ENCODE measurements around the gene AK8.
A peak's percentile ranks its signal among the peaks of the same experiment; 100 is the strongest.
"Not testable (repeated sequence)": the region's sequence is repeated elsewhere in the genome, so short reads cannot be mapped to it uniquely, and the experiment has no call there.

Gene AK8

GRCh38 chr9:132782037-132782436, 96.0 kb downstream of the AK8 start:
- no peak for FAIRE-seq

DNA sequence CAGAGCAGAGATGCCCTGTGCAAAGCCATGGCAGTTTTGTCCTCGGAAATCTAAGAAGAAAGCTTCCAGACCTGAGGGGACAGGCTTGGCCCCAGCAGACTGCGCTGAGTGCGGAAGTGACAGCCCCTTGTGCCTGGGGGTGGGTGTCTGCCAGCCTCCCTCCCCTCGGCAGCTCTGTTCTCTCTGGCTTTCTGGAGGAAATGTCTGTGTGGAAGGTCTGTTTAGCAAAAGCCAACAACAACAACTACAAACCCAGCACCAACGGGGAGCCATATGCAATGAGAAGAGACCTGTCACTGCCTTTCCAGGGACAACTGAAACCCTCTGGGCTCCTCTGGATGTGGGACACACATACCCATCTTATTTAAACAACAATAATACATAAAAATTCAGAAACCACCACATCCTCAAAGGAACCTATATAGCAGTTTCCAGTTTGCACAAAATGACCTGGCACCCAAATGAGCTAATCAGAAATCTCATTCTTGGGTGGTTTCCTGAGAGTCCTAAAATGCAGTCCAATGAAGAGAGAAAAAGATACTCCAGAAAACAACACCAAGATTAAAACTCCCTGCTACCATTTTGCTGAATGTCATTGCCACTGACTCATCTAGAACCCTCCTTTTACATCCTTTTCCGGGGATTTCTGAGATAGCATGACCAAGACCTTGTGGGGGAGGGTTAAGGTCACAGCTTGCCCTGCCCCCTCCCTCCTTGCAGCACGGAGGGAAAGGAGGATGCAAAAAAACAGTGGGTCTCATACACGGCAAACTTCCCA, 97.7 kb downstream of the AK8 start:
- FAIRE-seq, result peak; percentile 48
- DNase-seq (ENCODE audit: extremely low spot score, insufficient read length, low read depth), result no peak

More at GRCh38 chr9:132782037-132782436, 96.0 kb downstream of the AK8 start:
- DNase-seq (ENCODE audit: extremely low spot score, insufficient read length, low read depth), result no peak

DNA sequence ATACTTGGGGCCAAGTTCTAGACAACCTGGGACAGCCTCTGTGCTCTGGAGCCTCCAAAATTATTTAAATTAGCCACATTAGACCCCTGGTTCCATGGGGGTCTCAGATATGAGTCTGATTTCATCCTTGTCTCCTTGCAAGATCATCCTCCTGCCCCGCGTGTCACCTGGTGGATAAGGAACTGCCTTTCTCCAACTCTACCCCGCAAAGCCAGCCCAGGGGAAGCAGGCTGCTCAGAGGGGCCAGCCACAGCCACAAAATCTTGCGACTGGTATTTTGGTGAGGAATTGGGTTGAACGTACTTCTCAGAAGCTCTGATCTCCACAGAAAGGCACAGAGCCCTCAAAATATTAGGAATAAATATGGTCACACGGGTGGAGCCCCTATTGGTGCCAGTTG, 101.2 kb downstream of the AK8 start:
- FAIRE-seq (no peak), DNase-seq (ENCODE audit: extremely low spot score, insufficient read length, low read depth) (no peak)

- DNase-seq (ENCODE audit: extremely low spot score, insufficient read length, low read depth) (no peak), FAIRE-seq (no peak)
These were observed 101.8 kb downstream of the AK8 start for GRCh38 chr9:132776268-132776667.

GRCh38 chr9:132775720-132776119, 102.4 kb downstream of the AK8 start:
- no peak for DNase-seq (ENCODE audit: extremely low spot score, insufficient read length, low read depth)
- no peak for FAIRE-seq

DNA sequence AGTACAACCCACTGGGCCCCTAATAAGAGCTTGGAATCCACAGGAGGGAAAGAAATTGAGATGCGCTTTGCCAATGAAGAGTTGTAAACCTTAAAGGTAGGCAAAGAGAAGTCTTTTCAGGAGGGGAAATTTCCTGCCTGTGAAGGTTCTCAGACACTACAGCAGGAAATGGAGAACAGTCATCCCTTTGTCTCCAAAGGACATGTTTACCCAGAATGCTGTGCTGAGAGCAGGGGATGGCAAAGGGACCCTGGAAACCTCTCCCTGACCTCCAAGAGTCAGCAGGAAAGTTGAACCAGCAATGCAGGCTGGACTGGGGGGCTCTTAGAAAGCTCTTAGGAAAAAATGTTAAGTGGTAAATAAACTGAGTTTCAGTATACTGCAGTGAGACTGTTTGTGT, 103.2 kb downstream of the AK8 start:
- FAIRE-seq (no peak), DNase-seq (ENCODE audit: extremely low spot score, insufficient read length, low read depth) (no peak)

GRCh38 chr9:132773764-132774339, 104.2 kb downstream of the AK8 start:
- no peak for DNase-seq (ENCODE audit: extremely low spot score, insufficient read length, low read depth)
- FAIRE-seq, result no peak

GRCh38 chr9:132773093-132773492, 105.0 kb downstream of the AK8 start:
- no peak for FAIRE-seq
- DNase-seq (ENCODE audit: extremely low spot score, insufficient read length, low read depth), result no peak

DNA sequence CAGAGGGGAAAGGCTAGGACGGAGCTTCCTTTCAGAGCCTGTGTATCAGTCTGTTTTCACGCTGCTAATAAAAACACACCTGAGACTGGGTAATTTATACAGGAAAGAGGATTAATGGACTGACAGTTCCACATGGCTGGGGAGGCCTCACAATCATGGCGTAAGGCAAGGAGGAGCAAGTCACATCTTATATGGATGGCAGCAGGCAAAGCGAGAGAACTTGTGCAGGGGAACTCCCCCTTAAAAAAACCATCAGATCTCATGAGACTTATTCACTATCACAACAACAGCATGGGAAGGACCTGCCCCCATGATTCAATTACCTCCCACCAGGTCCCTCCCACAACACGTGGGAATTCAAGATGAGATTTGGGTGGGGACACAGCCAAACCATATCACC, 106.3 kb downstream of the AK8 start:
- FAIRE-seq; DNase-seq (ENCODE audit: extremely low spot score, insufficient read length, low read depth): not testable (repeated sequence)

DNA sequence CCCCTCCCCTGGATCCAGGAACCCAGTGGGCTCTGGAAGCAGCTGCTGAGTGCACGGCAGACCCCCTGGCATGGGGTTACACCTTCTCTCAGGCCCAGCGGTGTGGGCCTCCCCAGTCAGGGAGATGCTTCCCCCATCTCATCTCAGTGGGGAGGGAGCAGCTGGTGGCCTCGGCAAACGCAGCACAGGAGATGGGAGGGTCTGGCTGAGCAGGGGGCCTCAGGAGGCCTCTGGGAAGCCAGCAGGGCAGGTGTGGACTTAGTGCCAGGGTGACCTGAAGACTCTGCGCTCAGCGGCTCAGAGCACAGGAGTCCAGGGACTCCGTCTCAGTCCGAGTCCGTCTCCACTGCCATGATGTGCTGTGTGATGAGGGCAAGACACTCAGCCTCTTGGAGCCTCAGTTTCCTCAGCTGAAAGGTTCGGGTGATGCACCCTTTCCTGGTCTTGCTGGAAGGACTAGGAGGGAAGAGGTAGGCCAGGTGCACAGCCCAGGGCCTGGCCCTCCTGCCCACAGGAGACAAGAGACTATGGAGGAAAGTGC, 107.2 kb downstream of the AK8 start:
- no peak for FAIRE-seq
- DNase-seq (ENCODE audit: extremely low spot score, insufficient read length, low read depth), result no peak

DNA sequence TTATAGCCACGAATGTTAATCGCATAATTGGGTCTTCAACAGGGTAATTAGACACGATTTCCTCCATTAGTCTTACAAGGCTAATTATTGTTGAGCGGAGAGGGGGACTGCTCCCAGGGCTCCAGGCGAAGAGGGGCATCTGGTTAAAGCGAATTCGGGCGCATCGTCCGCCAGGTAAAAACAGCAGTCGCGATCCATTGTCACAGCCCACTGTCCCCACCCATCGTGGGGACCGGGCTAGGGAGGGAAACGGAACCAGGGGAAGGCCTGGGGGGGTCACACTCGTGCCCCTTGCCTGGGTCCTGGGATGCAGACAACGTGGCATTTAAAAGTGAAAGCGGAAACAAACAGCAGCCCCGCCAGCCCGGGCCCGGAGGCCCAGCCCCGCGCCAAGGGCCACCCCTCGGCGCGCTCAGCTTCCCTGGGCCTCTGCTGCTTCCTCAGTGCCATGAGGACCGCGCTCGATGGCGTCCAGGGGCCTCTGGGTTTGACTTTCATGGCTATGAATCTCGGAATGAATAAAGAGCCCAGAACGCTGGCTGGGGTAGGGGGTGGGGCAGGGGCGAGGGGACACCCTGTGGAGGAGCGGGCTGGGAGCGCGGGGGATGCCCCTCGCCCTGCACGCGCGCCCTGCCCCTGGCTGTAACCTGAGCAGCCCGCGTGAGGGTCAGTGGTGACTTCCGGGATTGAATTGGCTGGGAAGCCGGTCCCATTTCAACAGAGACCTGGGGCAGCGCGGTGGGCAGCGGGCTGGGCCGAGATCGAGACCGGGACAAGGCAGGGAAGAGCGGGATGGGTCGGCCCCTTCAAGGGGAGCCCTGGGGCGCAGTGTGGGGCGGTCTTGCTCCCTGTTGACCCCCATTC, 107.9 kb downstream of the AK8 start:
- DNase-seq (ENCODE audit: extremely low spot score, insufficient read length, low read depth) (peak; percentile 64), FAIRE-seq (peak; percentile 81)

- DNase-seq (ENCODE audit: extremely low spot score, insufficient read length, low read depth) (peak; percentile 58), FAIRE-seq (peak; percentile 70)
These were observed 108.9 kb downstream of the AK8 start for GRCh38 chr9:132768932-132769905.

GRCh38 chr9:132763574-132763973, 114.5 kb downstream of the AK8 start:
- FAIRE-seq, result no peak

DNA sequence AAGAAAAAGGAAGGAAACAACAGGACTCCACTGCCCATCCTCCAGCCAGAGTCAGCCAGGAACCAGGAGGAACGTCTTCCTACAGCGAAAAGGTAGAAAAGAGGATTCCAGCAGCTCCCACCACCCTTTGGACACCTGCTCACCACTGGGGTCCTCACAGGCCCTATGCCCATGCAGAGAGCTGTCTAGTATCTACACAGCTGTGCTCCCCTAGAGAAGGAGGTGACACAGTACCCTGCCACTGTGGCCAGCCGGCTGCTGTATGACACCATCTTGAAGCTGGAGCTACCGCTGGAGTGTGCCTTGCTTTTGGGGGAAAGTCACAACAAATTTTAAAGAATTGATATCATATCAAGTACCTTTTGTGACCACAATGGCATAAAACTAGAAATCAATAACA, 115.2 kb downstream of the AK8 start:
- DNase-seq (ENCODE audit: extremely low spot score, insufficient read length, low read depth) (no peak), FAIRE-seq (no peak)

More at GRCh38 chr9:132763574-132763973, 114.5 kb downstream of the AK8 start:
- DNase-seq (ENCODE audit: extremely low spot score, insufficient read length, low read depth), result no peak

- FAIRE-seq, result no peak
These were observed 116.5 kb downstream of the AK8 start for GRCh38 chr9:132761602-132762001.

GRCh38 chr9:132760057-132760456, 118.0 kb downstream of the AK8 start:
- FAIRE-seq, result no peak
- no peak for DNase-seq (ENCODE audit: extremely low spot score, insufficient read length, low read depth)

More at GRCh38 chr9:132761602-132762001, 116.5 kb downstream of the AK8 start:
- DNase-seq (ENCODE audit: extremely low spot score, insufficient read length, low read depth), result no peak

DNA sequence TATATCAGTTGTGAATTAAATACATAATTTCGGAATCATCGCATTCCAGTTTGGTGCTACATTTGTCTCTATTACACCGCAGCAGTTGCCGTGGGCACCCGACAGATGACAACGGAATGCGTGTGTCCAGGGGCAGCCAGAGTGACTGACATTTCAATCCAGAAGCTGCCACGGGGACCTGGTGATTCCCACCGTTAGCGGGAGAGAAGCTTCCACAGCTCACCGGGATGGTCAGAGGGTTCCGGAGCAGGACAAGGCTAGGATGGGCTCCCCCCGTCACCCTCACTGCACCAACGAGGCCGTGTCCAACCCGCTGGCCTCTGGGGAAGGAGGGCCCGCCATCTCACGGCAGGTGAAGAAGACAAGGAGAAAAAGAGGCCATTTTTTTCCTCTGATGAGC, 121.1 kb downstream of the AK8 start:
- DNase-seq (ENCODE audit: extremely low spot score, insufficient read length, low read depth) (no peak), FAIRE-seq (no peak)

DNA sequence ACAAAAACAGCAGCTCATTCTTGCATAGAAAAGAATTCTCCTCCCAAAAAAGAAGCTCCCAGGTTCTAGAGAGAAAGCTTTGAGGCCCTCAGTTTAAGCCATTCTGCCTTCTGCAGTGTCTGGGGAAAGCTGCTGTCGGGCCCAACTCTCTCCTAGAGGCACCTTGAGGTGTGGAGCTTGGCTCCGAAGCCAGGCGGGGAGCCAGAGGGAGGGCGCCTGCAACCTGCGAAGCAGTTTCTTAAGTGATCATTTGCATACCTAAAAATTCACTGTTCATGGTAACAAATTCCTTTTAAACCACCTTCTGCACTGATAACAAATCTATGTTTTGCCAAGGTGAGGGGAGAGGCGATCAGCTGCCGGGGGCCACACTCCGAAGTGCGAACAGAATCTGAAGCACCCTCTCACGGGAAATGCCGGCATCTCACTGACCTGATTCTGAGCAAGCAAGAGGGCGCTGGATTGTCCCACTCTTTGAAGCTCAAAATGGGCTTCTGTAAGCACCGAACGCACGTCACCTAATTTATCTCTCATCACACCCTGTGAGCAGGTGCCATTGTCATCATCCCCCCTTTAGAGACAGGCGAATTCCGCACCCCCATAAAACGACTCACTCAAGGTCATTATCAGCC, 121.8 kb downstream of the AK8 start:
- FAIRE-seq (no peak), DNase-seq (ENCODE audit: extremely low spot score, insufficient read length, low read depth) (no peak)

DNA sequence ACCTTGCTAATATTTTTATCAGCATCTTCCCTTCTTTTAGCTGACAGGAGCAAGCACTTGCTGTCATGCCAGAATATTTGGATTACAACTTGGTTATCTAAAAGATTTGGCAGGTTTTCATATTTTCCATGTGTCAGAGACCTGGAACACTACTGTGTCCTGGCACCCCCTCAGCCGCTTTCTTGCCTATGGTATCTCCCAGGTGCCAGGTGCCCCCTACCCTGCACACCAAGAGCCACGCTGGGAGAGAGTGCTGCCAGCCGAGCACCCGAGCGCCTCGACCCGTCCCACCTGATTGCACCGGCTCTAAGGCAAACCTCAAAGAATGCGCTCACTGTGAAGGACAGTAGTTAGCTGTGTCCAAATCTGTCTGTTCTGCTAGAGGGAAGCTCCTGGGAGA, 123.0 kb downstream of the AK8 start:
- DNase-seq (ENCODE audit: extremely low spot score, insufficient read length, low read depth) (no peak), FAIRE-seq (no peak)
